Inferior parietal cortex (tissue), 1 donor: Measurements from ENCODE around the gene CTAGE1.
"Not testable (repeated sequence)": the region's sequence is repeated elsewhere in the genome, so short reads cannot be mapped to it uniquely, and the experiment has no call there.

Source experiments
- DNase-seq: peaks from one replicate; pipeline ENCODE4 v3.0.0-alpha.2; 2016; ENCODE audit errors: extremely low spot score

CTAGE1 gene

GRCh38 chr18:22436136-22436535, 18.4 kb upstream of the CTAGE1 start:
- DNase-seq, result no peak

- no peak for DNase-seq
Observed at GRCh38 chr18:22434973-22435608, 17.4 kb upstream of the CTAGE1 start.

DNA sequence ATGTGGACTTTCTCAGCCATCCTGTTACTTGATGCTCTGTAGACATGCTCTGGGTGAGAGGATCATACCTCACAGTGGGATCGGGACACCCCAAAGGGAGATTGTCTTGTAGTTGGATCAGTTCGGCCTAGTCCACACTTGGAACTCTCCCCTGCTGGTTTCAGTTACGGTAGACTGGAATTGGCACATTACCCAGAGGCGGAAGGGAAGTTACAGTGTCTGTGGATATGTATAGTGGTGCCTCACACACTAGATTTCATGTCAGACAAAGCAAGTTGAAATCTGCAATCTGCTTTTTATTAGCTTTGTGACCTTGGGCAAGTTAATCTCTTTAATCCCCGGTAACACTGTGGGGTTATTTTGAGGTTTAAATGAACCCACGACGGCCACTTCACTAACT, 16.2 kb upstream of the CTAGE1 start:
- no peak for DNase-seq

GRCh38 chr18:22432657-22433137, 15.0 kb upstream of the CTAGE1 start:
- no peak for DNase-seq

- no peak for DNase-seq
Observed at GRCh38 chr18:22429564-22429963, 11.8 kb upstream of the CTAGE1 start.

DNA sequence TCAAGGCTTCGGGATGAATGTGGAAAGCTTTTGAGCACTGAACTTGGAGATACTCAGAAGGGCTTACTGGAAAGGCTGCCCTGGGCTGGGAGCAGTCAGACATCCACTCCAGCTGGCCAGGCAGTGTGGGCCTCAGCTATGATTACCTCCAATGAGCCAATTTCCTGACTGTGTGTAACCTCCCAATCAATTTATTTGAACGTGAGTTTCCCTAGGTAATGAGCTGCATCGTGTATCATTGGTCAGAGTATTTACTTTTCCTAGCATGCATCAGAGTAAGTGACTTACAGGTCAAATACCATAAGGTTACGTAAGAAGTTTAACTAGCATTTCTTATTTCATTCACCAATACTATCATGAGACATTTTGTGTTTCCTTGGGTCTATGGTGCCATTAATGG, 11.0 kb upstream of the CTAGE1 start:
- DNase-seq, result no peak

GRCh38 chr18:22427822-22428549, 10.3 kb upstream of the CTAGE1 start:
- DNase-seq, result no peak

DNA sequence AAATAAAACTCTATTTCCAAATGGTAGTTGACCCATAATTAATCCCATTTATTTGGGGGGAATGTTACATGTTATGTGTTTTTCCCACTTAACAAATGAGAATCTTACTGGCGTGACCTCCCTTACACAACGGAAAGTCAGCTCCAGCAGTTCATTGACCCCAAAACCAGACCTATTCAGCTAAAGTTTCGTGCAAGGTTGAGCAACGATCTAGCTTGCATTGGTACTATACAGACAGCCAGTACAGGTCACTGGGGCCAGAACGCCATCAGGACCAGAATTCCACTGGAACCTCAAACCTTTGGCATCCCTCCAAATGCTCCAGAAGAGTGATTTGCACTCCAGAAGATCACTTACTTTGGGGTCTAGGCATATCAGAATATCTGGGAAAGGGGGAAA, 6.8 kb upstream of the CTAGE1 start:
- no peak for DNase-seq

GRCh38 chr18:22423878-22424564, 6.3 kb upstream of the CTAGE1 start:
- DNase-seq, result no peak

GRCh38 chr18:22422909-22423548, 5.3 kb upstream of the CTAGE1 start:
- DNase-seq, result no peak

DNA sequence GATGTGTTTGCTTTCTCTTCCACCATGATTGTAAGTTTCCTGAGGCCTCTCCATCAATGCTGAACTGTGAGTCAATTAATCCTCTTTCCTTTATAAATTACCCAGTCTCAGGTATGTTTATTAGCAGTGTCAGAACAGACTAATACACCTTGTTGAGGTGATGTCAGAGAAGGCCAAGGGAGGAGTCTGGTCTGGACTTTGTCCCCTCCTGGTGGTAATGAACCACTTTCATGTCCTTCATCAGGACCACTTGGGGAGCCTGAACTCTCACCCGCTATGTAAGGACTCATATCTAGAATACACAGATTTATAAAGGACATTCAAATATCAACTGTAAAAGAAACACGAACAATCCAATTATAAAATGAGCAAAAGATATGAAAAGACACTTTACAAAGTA, 2.9 kb upstream of the CTAGE1 start:
- no peak for DNase-seq

DNA sequence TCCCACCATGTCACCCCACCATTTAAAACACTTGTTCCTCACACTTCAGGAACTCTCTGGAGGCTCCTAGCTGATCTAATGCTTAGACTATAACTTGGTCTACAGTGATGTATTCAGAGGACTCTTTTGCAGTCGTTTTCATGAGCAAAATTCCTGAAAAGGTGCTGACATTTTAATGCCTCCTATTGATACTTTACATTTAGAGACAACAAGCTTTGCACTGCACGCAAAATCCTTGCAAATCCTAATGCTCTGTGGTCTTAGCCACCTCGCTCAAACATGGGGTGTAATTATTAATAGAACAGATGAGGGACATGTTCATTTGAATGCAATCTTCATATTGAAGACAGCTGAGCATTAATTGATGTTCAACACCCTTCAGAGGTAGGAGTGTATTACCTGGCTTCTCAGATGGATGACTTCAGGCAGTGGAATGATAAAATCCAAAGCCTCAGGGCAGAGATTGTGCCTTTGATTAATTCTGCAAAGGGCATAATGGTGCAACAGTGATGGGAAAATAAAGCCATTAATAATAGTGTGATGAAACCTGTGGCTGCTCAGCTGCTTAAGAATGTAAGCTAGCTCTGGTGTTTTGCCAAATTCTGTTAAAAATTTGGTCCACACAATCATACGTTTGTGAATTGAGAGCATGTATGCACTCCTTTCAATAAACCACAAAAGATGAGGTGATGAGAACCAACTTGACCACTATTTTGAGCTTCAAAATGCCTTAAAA, 5.4 kb downstream of the CTAGE1 start:
- DNase-seq, result no peak

GRCh38 chr18:22411446-22411845, 6.3 kb downstream of the CTAGE1 start:
- DNase-seq, result no peak

DNA sequence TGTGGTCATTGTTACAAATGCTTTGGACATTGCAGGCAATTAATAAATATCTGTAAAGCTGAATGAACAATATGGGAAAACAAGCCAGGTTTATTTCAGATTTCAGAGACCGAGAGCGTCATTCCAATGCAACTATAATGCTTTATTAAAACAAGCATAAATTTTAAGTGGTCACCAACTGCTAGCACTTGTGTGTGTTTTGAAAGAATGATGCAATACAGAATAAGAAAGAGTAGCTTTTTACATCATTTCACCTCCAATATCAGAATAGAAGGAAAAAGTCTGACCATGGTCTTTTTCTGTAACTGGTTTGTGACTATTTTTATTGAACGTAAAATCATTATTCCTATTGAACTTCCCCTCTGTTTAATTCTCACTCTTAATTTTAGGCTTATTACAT, 7.6 kb downstream of the CTAGE1 start:
- DNase-seq, result no peak

DNA sequence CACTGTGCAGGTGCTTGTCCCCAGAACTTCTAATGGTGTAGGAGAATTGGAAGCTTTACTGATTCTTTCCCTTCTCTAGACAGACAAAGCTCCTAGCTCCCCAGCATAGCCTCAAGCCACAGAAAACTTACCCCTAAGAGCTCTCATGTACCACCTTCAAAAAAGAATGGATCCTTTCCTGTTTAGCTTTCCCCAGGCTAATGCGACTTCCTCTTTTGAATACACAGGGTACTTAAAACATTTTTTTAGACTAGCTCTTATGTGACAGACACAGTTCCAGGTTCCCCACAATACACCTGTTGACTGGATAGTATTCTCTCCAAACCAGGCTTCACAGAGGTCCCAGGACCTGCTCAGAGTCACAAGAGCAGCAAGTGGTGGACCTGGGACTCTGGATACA, 8.3 kb downstream of the CTAGE1 start:
- DNase-seq, result no peak

DNA sequence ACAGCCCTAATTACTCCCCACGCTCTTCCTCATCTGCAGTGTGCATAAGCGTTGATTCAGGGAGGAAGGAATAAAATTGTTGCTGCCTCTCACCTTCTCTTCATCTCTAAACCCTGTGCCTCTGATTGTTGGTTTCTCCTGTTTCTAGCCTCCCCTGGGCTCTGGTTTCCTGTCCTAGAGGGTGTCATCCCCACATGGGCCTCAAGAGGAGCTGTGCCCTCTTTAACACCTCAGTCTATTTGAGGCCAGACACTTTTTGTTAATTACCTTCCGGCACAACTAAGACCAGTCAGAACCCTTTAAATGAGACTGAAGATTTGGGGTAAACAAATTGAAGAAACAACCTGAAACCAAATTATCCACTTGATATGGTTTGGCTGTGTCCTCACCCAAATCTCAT, 9.7 kb downstream of the CTAGE1 start:
- no peak for DNase-seq

DNA sequence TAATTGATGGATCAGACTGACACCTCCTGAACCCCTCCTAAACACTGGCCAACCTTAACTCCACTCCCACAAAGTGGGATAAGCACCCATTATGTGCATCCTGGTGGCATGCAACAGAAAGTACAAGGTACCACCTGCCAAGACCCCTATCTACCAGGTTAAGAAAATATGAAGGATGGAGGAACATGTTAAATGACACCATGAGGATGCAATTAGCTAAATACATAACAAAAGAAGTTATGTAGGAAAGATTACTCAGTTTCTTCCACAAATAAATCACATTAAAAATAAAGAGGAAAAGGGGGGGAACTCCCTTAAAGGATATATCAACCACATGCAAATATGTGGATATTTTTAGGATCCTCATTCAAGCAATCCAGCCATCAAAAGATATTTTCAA, 12.6 kb downstream of the CTAGE1 start:
- no peak for DNase-seq

DNA sequence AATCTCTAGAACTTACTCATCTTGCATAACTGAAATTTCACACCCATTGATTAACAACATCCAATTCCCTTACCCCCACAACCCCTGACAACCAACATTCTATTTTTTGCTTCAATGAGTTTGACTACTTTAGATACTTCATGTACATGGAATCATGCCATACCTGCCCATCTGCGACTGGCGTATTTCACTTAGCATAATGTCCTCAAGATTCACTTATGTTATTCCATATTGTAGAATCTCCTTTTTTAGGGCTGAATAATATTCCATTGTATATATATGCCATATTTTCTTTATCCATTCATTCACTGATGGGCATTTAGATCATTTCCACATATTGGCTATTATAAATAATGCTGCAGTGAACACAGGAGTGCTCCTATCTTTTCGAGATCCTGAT, 13.8 kb downstream of the CTAGE1 start:
- DNase-seq, result no peak

- DNase-seq, result no peak
Observed at GRCh38 chr18:22399949-22400348, 17.8 kb downstream of the CTAGE1 start.

GRCh38 chr18:22398464-22398863, 19.3 kb downstream of the CTAGE1 start:
- no peak for DNase-seq

GRCh38 chr18:22394428-22394827, 23.3 kb downstream of the CTAGE1 start:
- DNase-seq, result no peak

- not testable (repeated sequence) for DNase-seq
Observed at GRCh38 chr18:22393164-22393563, 24.6 kb downstream of the CTAGE1 start.
